Neuronal stem cell (in vitro differentiated cells): Measurements from ENCODE around the gene HACE1.

Experiments
- DNase-seq: peaks from one replicate; pipeline ENCODE4 v3.0.0-alpha.2; 2013; ENCODE audit warnings: low spot score
- H2AFZ ChIP-seq: one replicate; pipeline ENCODE4 v1.6.1; 2013; ENCODE audit warnings: mild to moderate bottlenecking, low read length, inconsistent platforms
- H2AK5ac ChIP-seq: 2 replicates; pipeline ENCODE4 v1.6.1; 2013; ENCODE audit warnings: low read depth, mild to moderate bottlenecking, inconsistent platforms, low read length, moderate library complexity, mixed read lengths
- H2BK120ac ChIP-seq: 2 replicates; pipeline ENCODE4 v1.6.1; 2013; ENCODE audit warnings: low read depth, mild to moderate bottlenecking, inconsistent platforms, low read length, moderate library complexity, mixed read lengths
- H2BK12ac ChIP-seq: one replicate; pipeline ENCODE4 v1.6.1; 2013; ENCODE audit warnings: low read length, inconsistent platforms
- H2BK15ac ChIP-seq: 2 replicates; pipeline ENCODE4 v1.6.1; 2013; ENCODE audit warnings: mild to moderate bottlenecking, low read length, inconsistent platforms, mixed read lengths
- H2BK5ac ChIP-seq: one replicate; pipeline ENCODE4 v1.6.1; 2013; ENCODE audit warnings: inconsistent platforms, mild to moderate bottlenecking, low read length, moderate library complexity
- H3K14ac ChIP-seq: one replicate; pipeline ENCODE4 v1.6.1; 2013; ENCODE audit warnings: low read length, inconsistent platforms
- H3K18ac ChIP-seq: 2 replicates; pipeline ENCODE4 v1.6.1; 2013; ENCODE audit warnings: low read length, inconsistent platforms
- H3K23ac ChIP-seq: 2 replicates; pipeline ENCODE4 v1.6.1; 2013; ENCODE audit warnings: low read depth, mild to moderate bottlenecking, mixed read lengths, low read length, inconsistent platforms; ENCODE audit not compliant: poor library complexity
- H3K27ac ChIP-seq: replicated peaks from 3 replicates; pipeline ENCODE4 v1.5.1; 2013; ENCODE audit warnings: low read length, inconsistent platforms
- H3K27me3 ChIP-seq, 3 experiments: 2 replicates each; pipeline ENCODE4 v1.6.1; 2013; ENCODE audit warnings: low read length in 3 of 3, mild to moderate bottlenecking in 2 of 3, inconsistent platforms in 1 of 3, low read depth in 1 of 3, mixed read lengths in 1 of 3, moderate library complexity in 1 of 3; ENCODE audit not compliant: control insufficient read depth in 3 of 3, insufficient read depth in 3 of 3
- H3K36me3 ChIP-seq, 2 donors: replicated peaks in 1 of 2; 2 replicates each; pipeline ENCODE4 v1.6.1; 2013; ENCODE audit warnings: low read length in 2 of 2; ENCODE audit not compliant: control insufficient read depth in 2 of 2, insufficient read depth in 2 of 2
- H3K4ac ChIP-seq: 2 replicates; pipeline ENCODE4 v1.6.1; 2013; ENCODE audit warnings: inconsistent platforms, mild to moderate bottlenecking, low read length, moderate library complexity
- H3K4me1 ChIP-seq, 2 donors: 1 replicate in 1 of 2; 2 replicates in 1 of 2; pipeline ENCODE4 v1.6.1; 2013; ENCODE audit warnings: low read length in 2 of 2, low read depth in 1 of 2; ENCODE audit not compliant: control insufficient read depth in 2 of 2, insufficient read depth in 1 of 2
- H3K4me2 ChIP-seq: one replicate; pipeline ENCODE4 v1.6.1; 2013; ENCODE audit warnings: mild to moderate bottlenecking, low read length, inconsistent platforms; ENCODE audit not compliant: insufficient read depth, poor library complexity, severe bottlenecking
- H3K4me3 ChIP-seq, 2 donors: 2 replicates each; pipeline ENCODE4 v1.5.1; 2013; ENCODE audit warnings: low read length in 2 of 2, mild to moderate bottlenecking in 2 of 2, inconsistent platforms in 1 of 2, moderate library complexity in 1 of 2
- H3K79me1 ChIP-seq: one replicate; pipeline ENCODE4 v1.6.1; 2013; ENCODE audit warnings: low read depth, mild to moderate bottlenecking, inconsistent platforms, low read length, moderate library complexity
- H3K9ac ChIP-seq: one replicate; pipeline ENCODE4 v1.6.1; 2013; ENCODE audit warnings: mild to moderate bottlenecking, low read depth, low read length, inconsistent platforms; ENCODE audit not compliant: poor library complexity
- H3K9me3 ChIP-seq, 2 donors: replicated peaks in 1 of 2; 2 replicates each; pipeline versions ENCODE3 to v1.6.1; 2013; ENCODE audit warnings: low read length in 2 of 2, mild to moderate bottlenecking in 2 of 2, inconsistent platforms in 1 of 2, low read depth in 1 of 2, mixed read lengths in 1 of 2, moderate library complexity in 1 of 2; ENCODE audit not compliant: control insufficient read depth in 2 of 2, insufficient read depth in 1 of 2
- H4K8ac ChIP-seq: one replicate; pipeline ENCODE4 v1.6.1; 2013; ENCODE audit warnings: low read depth, mild to moderate bottlenecking, inconsistent platforms, low read length, moderate library complexity
- H4K91ac ChIP-seq: one replicate; pipeline ENCODE4 v1.6.1; 2013; ENCODE audit warnings: low read length, low read depth, mild to moderate bottlenecking, inconsistent platforms; ENCODE audit not compliant: poor library complexity
- WGBS, 2 donors: extraction: QIAGEN DNeasy Blood & Tissue Kit; methylation state at CpG; one replicate each; pipeline ENCODE4 v1.1.7; 2013; ENCODE audit warnings: missing lambda C conversion rate in 2 of 2, mixed read lengths in 1 of 2; ENCODE audit not compliant: insufficient read length in 2 of 2, insufficient replicate concordance in 1 of 2; ENCODE audit errors: extremely low coverage in 2 of 2; 5-methylcytosine and 5-hydroxymethylcytosine counted together

HACE1 gene

GRCh38 chr6:104788400-104788799, 71.3 kb downstream of the HACE1 start:
- no peaks in the 10 kb centered on the region for H3K9me3 ChIP-seq
- no peak overlapping the region for H3K23ac ChIP-seq
- H3K4me2 ChIP-seq: no peak overlapping the region
- no peak overlapping the region for H2AK5ac ChIP-seq
- WGBS, 2 donors: no CpG with 5 or more reads among the region's 2 CpGs
- peaks cover 1% of the 10 kb centered on the region for H3K79me1 ChIP-seq
- no peak overlapping the region for H3K27ac ChIP-seq
- H3K4ac ChIP-seq: no peak overlapping the region
- no peak for DNase-seq
- H3K36me3 ChIP-seq: peaks cover 2 to 53% of the 10 kb centered on the region in 2 donors
- H3K9ac ChIP-seq: no peak overlapping the region
- H2BK5ac ChIP-seq: no peak overlapping the region
- H2BK15ac ChIP-seq: no peak overlapping the region
- no peak overlapping the region for H3K14ac ChIP-seq
- H2BK120ac ChIP-seq: no peak overlapping the region
- no peak overlapping the region for H3K18ac ChIP-seq
- H4K8ac ChIP-seq: no peak overlapping the region
- no peak overlapping the region for H4K91ac ChIP-seq
- H2AFZ ChIP-seq: no peak overlapping the region
- no peaks in the 10 kb centered on the region for H3K27me3 ChIP-seq
- H3K4me3 ChIP-seq: no peak overlapping the region
- no peak overlapping the region for H2BK12ac ChIP-seq
- peaks cover 0 to 2% of the 10 kb centered on the region in 2 donors for H3K4me1 ChIP-seq

DNA sequence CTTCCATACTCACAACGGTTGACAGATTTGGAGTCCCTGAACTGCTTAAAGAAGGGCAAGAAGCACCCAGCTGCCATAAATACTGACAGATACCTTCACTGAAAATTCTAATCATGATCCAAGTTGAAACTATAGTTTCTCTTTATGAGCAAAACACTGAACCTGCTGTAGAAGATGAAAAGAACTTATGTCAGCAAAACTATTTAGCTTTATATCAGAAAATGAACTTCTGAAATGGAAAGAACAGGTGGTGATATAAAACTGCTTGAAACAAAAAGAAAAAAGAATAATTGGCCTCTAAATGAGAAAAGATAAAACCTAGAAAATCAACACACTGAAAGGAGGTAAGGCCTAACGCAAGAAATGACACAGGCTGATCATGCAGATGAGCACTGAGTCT, 72.4 kb downstream of the HACE1 start:
- Histone ChIP-seq H3K4me2 (no peak overlapping the region), H2AK5ac (no peak overlapping the region), H3K4me3 (no peak overlapping the region), H3K14ac (no peak overlapping the region), H3K27ac (no peak overlapping the region), H3K9me3 (no peaks in the 10 kb centered on the region), H3K23ac (no peak overlapping the region), H2BK12ac (no peak overlapping the region), H3K9ac (no peak overlapping the region), H2BK15ac (no peak overlapping the region), H3K18ac (no peak overlapping the region), H2BK5ac (no peak overlapping the region), H2AFZ (no peak overlapping the region), H3K4me1 (peaks cover 0 to 2% of the 10 kb centered on the region in 2 donors), H3K79me1 (peaks cover 1% of the 10 kb centered on the region), H4K8ac (no peak overlapping the region), H4K91ac (no peak overlapping the region), H3K36me3 (peaks cover 3 to 53% of the 10 kb centered on the region in 2 donors), H3K27me3 (no peaks in the 10 kb centered on the region), H2BK120ac (no peak overlapping the region), H3K4ac (no peak overlapping the region)
- no CpG with 5 or more reads among the region's 2 CpGs for WGBS, 2 donors
- DNase-seq: no peak

DNA sequence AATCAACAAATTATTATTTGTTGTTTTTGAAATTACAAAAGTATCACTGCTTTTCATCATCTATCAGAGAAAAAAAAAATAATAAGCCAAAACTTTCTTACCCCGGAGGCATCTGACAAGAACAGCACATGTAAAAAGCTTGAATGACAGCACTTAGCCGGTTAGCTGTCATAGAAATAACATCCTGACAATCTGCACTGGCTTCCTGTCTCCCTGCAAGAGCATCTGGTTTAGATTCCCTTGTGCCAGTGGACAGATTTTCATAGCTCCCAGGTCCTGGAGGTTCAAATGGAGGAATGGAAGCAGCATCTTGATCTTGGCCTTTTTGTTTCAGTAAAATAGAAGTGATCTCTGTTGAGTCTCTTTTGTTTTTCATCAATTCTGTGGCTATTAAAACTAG, 74.8 kb downstream of the HACE1 start:
- no peak overlapping the region for H3K4me2 ChIP-seq
- H3K79me1 ChIP-seq: peaks cover 1% of the 10 kb centered on the region
- H3K4me1 ChIP-seq: peaks cover 0 to 2% of the 10 kb centered on the region in 2 donors
- no peak overlapping the region for H2AFZ ChIP-seq
- H3K23ac ChIP-seq: no peak overlapping the region
- H4K8ac ChIP-seq: no peak overlapping the region
- no peak for DNase-seq
- no peak overlapping the region for H2AK5ac ChIP-seq
- WGBS, 2 donors: no CpG with 5 or more reads among the region's 2 CpGs
- no peak overlapping the region for H4K91ac ChIP-seq
- no peak overlapping the region for H3K27ac ChIP-seq
- H3K4ac ChIP-seq: no peak overlapping the region
- H2BK5ac ChIP-seq: no peak overlapping the region
- H3K4me3 ChIP-seq: no peak overlapping the region
- no peak overlapping the region for H2BK120ac ChIP-seq
- H3K18ac ChIP-seq: no peak overlapping the region
- H2BK15ac ChIP-seq: no peak overlapping the region
- H3K9ac ChIP-seq: no peak overlapping the region
- H3K14ac ChIP-seq: no peak overlapping the region
- H3K27me3 ChIP-seq: no peaks in the 10 kb centered on the region
- H3K9me3 ChIP-seq: no peaks in the 10 kb centered on the region
- no peak overlapping the region for H2BK12ac ChIP-seq
- peaks cover 3 to 51% of the 10 kb centered on the region in 2 donors for H3K36me3 ChIP-seq

DNA sequence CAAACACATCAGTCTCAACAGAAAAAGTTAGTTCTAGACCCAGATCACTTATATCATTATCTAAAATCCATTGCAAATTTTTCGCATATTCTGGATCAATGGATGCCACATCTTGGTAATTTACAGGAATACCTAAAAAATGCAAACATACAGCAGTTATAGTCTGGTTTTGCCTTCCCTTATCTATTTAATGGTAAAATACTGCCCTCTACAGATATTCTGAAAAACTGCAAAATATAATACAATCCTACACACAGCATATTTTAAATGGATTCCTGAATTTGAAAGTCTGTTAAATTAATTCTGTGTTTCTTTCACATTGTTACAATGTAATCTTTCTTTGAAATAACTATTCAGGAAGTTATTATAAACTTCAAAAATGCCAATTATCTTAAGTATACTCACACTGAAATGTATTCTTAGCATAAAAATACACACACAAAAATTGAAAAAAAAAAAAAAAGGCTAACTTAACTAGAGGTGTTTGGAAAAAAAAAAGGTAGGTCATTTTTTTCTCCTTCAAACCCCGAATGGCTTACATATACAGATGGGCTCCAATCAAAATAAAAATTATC, 88.4 kb downstream of the HACE1 start:
- Histone ChIP-seq H2AK5ac (no peak overlapping the region), H3K14ac (no peak overlapping the region), H3K36me3 (peaks cover 1 to 57% of the 10 kb centered on the region in 2 donors), H2BK12ac (no peak overlapping the region), H3K9ac (no peak overlapping the region), H3K4me3 (no peak overlapping the region), H2BK15ac (no peak overlapping the region), H2BK120ac (no peak overlapping the region), H3K18ac (no peak overlapping the region), H3K79me1 (no peaks in the 10 kb centered on the region), H3K23ac (no peak overlapping the region), H3K4me1 (no peaks in the 10 kb centered on the region), H3K27ac (no peak overlapping the region), H3K4me2 (no peak overlapping the region), H3K27me3 (no peaks in the 10 kb centered on the region), H3K4ac (no peak overlapping the region), H2BK5ac (no peak overlapping the region), H4K8ac (no peak overlapping the region), H3K9me3 (no peaks in the 10 kb centered on the region), H4K91ac (no peak overlapping the region), H2AFZ (no peak overlapping the region)
- no CpG with 5 or more reads among the region's 2 CpGs for WGBS, 2 donors
- DNase-seq: peak; percentile 2
